CD4-positive, alpha-beta T cell treated with Interleukin-6 for 4 hours (primary cell): ENCODE data around the gene HIVEP3.

ENCODE experiments used
- DNase-seq: peaks from one replicate; pipeline ENCODE4 v3.0.0-alpha.2; 2020; ENCODE audit warnings: mixed read lengths

Gene HIVEP3

DNA sequence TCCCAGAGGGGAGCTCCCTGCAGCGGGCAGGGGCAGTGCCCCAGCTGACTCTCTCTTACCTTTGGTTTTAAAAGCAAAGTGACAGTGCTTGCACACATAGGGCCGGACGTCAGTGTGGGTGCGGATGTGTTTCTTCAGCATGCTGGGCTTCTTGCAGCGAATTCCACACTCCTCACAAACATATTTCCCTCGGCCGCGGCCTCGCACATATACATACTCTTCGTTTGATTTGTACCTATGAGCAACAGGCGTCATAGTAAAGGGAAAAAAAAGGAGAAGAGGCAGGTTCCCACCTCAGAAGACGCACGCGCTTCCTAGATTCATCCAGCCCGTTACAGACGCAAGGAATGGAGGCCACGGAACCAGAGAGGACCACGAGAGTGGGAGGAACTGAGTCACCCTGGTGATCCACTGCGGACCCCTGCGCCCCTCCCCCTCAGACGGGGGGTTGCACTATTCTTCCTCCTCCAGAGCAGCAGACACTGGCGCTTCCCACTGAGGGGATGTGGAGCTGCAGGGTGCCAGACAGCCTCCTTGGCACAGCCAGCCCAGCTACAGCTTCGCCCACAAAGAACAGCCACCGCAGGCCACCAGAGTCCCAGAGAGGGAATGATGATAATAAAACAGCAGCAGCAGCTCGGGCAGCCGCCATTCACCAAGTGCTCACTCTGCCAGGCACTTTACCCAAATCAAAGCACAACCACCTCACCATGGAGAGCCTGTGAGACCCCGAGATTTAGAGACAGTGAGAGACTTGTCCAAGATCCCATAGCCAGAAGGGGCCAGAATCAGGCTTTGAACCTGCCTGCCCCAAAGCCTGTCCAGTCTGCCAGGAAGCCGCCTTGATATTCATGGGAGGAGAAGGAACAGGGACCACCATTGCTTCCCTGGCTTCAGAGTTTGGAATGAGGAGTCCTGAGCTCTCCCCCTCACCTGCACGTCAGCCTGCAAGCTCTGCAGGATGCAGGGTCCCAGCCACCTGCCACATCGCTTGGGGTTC is 393.7 kb downstream of the HIVEP3 start:
- DNase-seq: no peak

DNA sequence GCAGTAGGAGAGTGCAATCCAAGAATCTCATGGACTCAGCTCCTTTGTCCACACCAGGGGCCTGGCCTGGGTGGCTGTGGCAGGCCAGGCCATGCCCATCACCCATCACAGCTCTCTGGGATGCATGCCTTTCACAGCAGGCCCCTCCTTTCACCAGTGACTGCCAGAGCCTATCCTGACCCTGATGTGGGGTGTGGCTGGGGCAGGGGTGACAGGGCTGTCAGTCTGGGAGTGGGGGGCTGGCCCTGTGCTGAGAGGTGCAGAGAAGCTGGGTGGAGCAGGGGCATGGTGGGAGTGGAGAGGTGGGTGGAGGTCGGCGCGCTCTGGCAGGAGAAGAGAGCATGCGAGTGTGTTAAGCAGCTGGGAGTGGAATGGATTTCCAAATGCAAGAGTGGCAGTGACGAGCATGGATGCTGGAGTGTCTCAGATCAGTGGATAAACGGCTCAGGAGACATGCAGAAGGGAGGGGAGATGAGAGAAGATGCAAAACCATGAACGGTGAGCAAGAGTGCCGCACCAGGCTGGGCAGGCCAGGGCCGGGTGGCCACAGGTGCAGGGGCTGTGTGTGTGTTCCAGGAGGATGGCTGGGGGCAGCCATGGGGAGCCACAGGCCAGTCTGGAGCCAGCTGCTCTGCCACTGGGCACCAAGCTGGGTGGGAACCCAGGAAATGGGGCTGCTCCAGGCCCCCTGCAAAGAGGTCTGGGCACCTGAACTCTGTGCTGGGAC is 394.6 kb downstream of the HIVEP3 start:
- no peak for DNase-seq

DNA sequence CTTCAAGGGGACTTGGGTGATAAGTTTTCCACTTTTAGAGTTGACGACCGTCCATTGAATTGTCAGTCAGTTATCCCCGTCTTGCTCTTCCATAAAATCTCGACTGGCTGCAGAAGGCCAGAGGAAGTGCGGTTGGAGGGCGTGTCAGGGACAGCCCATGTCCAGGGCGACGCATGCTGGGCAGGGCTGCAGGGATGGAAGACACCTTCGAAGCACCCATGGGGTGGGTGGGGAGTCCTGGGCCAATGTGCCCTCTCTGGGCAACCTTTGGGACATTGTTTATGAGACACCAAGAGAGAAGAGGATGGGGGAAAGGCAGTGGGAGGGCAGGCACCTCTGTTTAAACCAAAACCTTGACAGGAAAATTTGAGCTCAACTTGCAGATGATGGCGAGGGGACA is 395.7 kb downstream of the HIVEP3 start:
- DNase-seq: no peak

DNA sequence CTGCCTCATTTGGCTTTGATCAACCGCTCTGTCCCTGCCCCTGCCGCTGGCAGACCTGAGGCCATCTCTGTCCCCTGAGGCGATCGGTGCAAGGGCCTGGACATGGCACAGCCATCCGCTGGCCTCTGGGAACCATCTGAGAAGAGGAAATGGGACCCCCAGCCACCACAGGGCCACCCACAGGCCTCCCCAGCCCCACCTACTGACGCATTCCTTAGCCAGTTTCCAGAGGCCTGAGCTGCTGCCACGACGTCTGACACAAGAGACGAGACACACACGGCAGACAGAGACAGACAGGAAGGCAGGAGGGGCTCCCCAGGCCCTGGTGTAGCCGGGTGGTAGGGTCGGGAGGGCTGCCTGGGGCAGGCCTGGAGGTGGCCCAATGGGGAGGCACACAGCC is 397.0 kb downstream of the HIVEP3 start:
- DNase-seq: no peak

- DNase-seq: no peak
These were observed 397.6 kb downstream of the HIVEP3 start for GRCh38 chr1:41520951-41521752.

DNA sequence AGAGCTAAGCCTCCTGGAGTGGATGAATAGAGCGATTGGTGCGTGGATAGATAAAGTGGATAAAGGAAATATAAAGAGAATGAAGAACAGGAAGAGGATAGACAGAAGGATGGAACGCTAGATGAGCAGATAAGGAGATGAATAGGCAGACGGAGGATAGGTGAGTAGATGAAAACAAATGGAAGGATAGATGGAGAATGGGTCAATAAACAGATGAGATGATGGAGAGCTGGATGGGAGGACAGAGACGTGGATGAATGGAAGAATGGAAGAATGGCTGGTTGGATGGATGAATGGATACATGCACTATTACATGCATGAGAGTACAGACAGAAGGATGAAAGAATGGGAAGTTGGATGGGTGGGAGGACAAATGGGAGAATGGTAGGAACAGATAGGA is 399.1 kb downstream of the HIVEP3 start:
- no peak for DNase-seq

DNA sequence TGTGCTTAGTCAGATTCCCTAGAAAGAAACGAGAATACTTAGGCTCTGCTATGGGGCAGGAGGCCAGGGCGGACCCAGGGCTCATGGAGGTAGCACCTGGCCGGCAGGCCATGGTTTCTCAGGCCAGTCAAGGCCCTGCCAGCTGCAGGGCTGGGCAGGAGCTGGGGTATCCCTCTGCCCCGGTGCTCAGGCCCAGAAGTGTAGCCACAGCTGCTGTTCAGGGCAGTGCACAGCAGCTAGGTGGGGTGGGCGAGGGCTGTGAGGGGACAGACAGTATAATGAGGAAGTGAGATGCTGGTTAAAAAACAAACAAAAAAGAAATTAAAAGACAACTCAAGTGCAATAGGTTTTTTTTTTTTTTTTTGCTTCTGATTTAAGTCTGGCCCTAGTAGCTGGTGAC is 400.3 kb downstream of the HIVEP3 start:
- no peak for DNase-seq

GRCh38 chr1:41517062-41517438 is 401.7 kb downstream of the HIVEP3 start:
- no peak for DNase-seq

DNA sequence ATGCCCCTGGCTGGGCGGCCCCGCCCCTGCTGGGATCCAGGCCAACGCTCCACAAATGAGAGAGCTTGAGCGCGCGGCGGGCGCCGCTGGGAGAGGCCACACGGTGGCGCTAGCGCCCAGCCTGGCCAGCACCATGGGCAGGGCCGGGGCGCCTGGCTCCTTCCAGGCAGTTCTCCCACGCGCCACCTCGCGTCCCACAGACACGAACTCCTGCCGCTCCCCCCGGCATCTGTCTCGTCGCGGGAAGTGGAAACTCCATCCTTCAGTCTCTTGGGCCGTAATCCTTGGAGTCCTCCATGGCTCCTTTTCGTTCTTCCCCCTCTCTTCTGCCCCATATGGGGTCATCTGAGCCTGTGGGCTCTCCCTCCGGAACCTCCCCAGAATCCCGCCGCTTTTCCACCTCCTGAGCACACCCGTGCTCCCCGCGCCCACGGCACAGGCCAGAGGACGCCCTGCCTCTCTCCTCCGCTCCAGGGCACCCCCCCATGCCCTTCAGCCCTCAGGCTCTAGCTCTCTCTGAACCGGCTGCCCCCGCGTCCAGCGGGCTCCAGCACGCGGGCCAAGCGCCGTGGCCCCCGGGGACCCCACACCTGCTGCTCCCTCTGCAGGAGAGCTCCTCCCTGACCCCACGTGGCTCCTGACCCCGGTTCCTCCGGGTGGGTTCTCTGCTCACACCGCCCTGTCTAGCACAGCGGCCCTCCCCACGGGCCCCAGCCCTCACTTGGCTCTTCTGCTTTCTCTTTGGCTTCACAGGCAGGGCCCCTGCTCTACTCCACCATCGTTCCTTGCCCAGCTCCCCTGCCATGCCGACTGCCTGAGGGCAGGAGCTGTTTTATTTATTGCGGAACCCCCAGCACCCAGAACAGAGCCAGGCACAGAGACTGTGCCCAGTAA is 402.3 kb downstream of the HIVEP3 start:
- DNase-seq: peak; percentile 58

DNA sequence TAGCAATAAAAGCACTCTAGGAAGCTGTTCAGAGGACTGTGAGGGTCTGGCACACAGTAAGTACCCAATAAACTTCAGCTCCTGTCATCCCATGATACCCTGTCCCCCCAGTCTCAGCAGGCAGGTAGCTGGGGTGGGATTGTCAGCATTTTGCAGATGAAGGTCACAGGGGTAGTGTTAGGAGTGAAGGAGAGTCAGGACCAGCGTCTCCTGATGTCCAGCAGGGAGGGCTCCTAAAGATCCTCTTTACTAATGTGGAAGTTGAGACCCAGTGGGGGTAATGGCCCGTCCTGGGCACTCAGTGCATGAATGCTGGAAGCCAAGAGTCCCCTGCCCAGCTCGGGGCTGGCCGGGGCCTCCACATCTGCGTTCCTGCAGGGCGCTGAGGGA is 402.9 kb downstream of the HIVEP3 start:
- DNase-seq: no peak

DNA sequence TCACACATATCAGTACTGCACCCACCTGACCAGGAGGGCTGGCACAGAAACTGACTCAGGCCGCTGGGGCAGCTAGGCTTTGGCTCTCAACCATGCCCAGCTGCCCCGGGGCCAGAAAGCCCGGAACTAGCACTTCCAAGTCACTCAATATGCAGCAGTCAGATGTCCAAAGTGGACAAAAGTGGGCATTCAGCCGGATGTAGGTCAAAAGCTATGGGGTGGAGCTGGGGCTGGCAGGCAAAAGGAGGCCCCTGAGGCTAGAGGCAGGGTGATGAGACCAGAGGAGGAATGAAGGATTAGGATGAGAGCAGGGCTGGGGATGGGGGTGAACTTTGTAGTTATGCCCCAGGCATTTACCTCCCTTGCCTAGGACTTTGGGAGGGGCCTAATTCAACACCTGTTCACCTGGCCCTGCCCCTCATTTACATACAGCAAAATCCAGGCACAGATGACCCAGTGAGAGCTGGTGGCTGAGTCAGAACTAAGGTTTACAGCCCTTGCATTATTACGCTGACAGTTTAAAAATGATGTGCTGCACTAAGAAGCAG is 403.5 kb downstream of the HIVEP3 start:
- DNase-seq: no peak

DNA sequence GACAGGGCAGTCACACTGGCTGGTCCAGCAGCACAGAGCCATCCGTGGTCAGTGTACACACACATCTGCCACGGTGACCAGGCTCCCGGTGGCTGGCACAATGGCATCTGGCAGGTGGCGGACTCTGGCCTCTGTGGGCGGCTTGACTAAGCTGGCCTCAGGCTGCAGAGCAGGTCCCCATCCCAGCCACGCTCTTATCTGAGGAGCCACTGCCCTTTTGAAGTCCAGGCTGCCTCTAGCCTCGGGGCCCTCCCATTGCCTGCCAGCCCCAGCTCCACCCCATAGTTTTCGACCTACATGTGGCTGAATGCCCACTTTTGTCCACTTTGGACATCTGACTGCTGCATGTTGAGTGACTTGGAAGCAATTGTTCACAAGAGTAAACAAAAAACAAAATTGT is 404.3 kb downstream of the HIVEP3 start:
- no peak for DNase-seq

GRCh38 chr1:41513383-41513735 is 405.4 kb downstream of the HIVEP3 start:
- peak; percentile 7 for DNase-seq

- no peak for DNase-seq
These were observed 405.9 kb downstream of the HIVEP3 start for GRCh38 chr1:41512701-41513382.

- DNase-seq: no peak
These were observed 407.5 kb downstream of the HIVEP3 start for GRCh38 chr1:41511239-41511540.

DNA sequence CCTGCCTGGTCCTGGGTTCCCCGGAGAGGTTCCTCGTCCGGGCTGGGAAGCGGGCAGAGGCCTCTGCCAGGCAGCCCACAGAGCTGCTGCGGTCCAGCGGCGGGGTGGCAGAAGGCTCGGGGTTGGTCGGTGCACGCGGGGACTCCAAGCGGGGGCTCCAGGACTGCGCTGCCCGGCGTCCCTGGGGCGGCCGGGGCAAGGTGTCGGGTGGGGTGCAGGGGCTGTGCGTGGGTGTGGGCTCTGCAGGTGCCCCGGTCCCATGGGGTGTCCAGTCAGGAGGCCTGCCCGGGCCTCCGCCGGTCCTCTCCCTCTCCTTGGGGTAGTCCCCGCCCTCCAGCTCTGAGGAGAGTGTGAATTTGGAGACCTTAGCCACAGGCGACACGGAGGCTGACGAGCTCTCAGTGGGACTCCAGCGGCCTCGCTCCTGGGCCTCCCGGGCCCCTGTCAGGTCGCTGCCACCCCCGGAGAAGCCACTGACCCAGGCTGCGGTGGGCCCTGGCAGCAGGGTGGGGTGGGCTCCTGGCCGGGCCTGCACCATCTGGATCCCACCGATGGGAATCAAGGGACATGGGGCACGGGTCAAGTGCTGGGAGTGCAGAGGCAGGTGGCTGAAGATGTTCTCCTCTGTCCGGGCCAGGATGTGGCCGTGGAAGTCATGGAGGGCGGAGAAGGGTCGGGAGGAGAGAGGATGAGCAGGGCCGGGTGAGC is 408.0 kb downstream of the HIVEP3 start:
- no peak for DNase-seq

DNA sequence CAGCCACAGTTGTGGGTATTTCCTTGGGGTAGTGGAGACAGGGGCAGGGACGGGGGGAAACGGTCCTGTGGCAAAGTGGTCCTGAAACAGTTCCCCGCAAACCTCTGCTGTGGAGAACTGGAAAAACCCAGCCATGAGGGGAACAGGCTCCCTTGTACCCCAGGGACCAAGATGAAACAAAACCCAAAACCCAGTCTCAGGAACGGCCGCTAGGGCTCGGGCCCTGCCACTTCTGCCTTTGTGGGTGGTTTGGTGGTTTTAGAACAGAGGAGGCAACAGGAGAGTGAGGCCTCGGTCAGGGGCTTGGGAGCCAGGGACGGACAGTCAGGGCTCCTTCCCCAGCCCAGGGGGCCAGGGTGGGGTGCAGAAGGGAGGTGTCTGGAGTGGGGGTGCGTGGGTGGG is 409.5 kb downstream of the HIVEP3 start:
- no peak for DNase-seq

- DNase-seq: no peak
These were observed 410.4 kb downstream of the HIVEP3 start for GRCh38 chr1:41508290-41508689.

DNA sequence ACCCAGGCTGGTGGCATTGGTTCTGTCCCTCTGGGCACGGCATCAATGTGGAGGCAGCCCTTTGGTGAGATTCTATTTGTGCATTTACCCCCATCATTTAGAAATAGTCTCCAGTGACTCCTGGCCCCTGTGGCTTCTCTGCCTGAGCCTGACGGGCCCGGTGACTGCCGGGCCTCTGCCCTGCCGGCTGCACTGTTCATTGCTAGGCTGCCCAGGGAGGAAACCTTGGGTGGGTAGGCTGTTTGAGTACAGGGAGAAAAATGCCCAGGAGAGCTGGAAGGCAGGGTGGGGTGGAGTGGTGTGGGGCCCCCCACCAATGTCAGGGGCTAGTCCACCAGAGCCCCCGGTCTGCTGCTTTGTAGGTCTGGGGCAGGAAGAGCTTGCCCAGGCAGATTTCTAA is 410.9 kb downstream of the HIVEP3 start:
- no peak for DNase-seq

- DNase-seq: no peak
These were observed 411.5 kb downstream of the HIVEP3 start for GRCh38 chr1:41507110-41507720.
